DOHH2 (cell line): ENCODE data around the gene SST.

Experiments
- H3F3A ChIP-seq: fragments of 200-600 bp; sonication (generic), shearing (Covaris generic); 2 replicates; pipeline ENCODE4 v1.6.0; 2016; ENCODE audit warnings: antibody characterized with exemption, mild to moderate bottlenecking; ENCODE audit not compliant: control insufficient read depth, insufficient read depth
- H3K27ac ChIP-seq: fragments of 200-600 bp; sonication (generic); 2 replicates; pipeline ENCODE4 v1.5.1; 2014; ENCODE audit warnings: low read depth, mild to moderate bottlenecking, low read length, moderate library complexity
- H3K27me3 ChIP-seq: fragments of 200-600 bp; sonication (generic); 2 replicates; pipeline ENCODE4 v1.6.1; 2014; ENCODE audit warnings: mild to moderate bottlenecking, low read length, mixed read lengths; ENCODE audit not compliant: control insufficient read depth
- H3K36me3 ChIP-seq: fragments of 200-600 bp; sonication (generic); 2 replicates; pipeline ENCODE4 v1.6.1; 2014; ENCODE audit warnings: mild to moderate bottlenecking, low read length, moderate library complexity, mixed read lengths; ENCODE audit not compliant: control insufficient read depth
- H3K4me1 ChIP-seq: fragments of 200-600 bp; sonication (generic); 2 replicates; pipeline ENCODE4 v1.6.1; 2014; ENCODE audit warnings: mild to moderate bottlenecking, low read length, mixed read lengths; ENCODE audit not compliant: control insufficient read depth
- H3K4me2 ChIP-seq: fragments of 200-600 bp; sonication (generic); 2 replicates; pipeline ENCODE4 v1.6.0; 2014; ENCODE audit warnings: mild to moderate bottlenecking, low read length, moderate library complexity
- H3K4me3 ChIP-seq: fragments of 200-600 bp; sonication (generic); 2 replicates; pipeline ENCODE4 v1.5.1; 2014; ENCODE audit warnings: mild to moderate bottlenecking, low read length, mixed read lengths
- H3K79me2 ChIP-seq: fragments of 200-600 bp; sonication (generic); 2 replicates; pipeline ENCODE4 v1.6.1; 2014; ENCODE audit warnings: mild to moderate bottlenecking, low read length, mixed read lengths; ENCODE audit not compliant: control insufficient read depth
- H3K9me2 ChIP-seq: fragments of 200-600 bp; sonication (generic); replicated peaks from 2 replicates; pipeline ENCODE4 v1.6.1; 2014; ENCODE audit warnings: mild to moderate bottlenecking, low read length, mixed read lengths; ENCODE audit not compliant: control insufficient read depth
- H3K9me3 ChIP-seq: fragments of 200-600 bp; sonication (generic); 2 replicates; pipeline ENCODE4 v1.6.1; 2014; ENCODE audit warnings: antibody characterized with exemption, low read length, mixed read lengths; ENCODE audit not compliant: control insufficient read depth, insufficient read depth
- H4K20me1 ChIP-seq: fragments of 200-600 bp; sonication (generic); 2 replicates; pipeline ENCODE4 v1.6.0; 2014; ENCODE audit warnings: low read depth, mild to moderate bottlenecking, antibody characterized with exemption, low read length, moderate library complexity; ENCODE audit not compliant: control insufficient read depth, insufficient read depth
- EZH2phosphoT487 ChIP-seq: fragments of 200-600 bp; sonication (generic); IDR thresholded peaks from 2 replicates; pipeline ENCODE4 v1.6.1; 2017; ENCODE audit warnings: borderline replicate concordance, mild to moderate bottlenecking, antibody characterized with exemption, low read length, moderate library complexity, mixed read lengths
- TF ChIP-seq, protein P1 (sequence below): fragments of 200-600 bp; sonication (generic); IDR thresholded peaks from one replicate; pipeline ENCODE4 v1.5.1; 2014; ENCODE audit warnings: antibody characterized with exemption, mild to moderate bottlenecking, low read depth, low read length; ENCODE audit not compliant: poor library complexity, severe bottlenecking

SST gene

GRCh38 chr3:187640569-187641059, 29.6 kb downstream of the SST start:
- H3K9me2 ChIP-seq, result no peaks in the 10 kb centered on the region
- no peaks in the 10 kb centered on the region for H3K9me3 ChIP-seq
- no peaks in the 10 kb centered on the region for H3K4me1 ChIP-seq
- no peaks in the 10 kb centered on the region for H4K20me1 ChIP-seq
- no peaks in the 10 kb centered on the region for H3F3A ChIP-seq
- no peaks in the 10 kb centered on the region for H3K79me2 ChIP-seq
- H3K4me2 ChIP-seq, result no peak overlapping the region
- H3K27me3 ChIP-seq, result peaks cover 11% of the 10 kb centered on the region
- H3K4me3 ChIP-seq, result no peak overlapping the region
- H3K36me3 ChIP-seq, result no peaks in the 10 kb centered on the region
- TF ChIP-seq, protein P1, sequence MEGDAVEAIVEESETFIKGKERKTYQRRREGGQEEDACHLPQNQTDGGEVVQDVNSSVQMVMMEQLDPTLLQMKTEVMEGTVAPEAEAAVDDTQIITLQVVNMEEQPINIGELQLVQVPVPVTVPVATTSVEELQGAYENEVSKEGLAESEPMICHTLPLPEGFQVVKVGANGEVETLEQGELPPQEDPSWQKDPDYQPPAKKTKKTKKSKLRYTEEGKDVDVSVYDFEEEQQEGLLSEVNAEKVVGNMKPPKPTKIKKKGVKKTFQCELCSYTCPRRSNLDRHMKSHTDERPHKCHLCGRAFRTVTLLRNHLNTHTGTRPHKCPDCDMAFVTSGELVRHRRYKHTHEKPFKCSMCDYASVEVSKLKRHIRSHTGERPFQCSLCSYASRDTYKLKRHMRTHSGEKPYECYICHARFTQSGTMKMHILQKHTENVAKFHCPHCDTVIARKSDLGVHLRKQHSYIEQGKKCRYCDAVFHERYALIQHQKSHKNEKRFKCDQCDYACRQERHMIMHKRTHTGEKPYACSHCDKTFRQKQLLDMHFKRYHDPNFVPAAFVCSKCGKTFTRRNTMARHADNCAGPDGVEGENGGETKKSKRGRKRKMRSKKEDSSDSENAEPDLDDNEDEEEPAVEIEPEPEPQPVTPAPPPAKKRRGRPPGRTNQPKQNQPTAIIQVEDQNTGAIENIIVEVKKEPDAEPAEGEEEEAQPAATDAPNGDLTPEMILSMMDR, result no peak
- TF ChIP-seq EZH2phosphoT487, result no peak
- no peak overlapping the region for H3K27ac ChIP-seq

DNA sequence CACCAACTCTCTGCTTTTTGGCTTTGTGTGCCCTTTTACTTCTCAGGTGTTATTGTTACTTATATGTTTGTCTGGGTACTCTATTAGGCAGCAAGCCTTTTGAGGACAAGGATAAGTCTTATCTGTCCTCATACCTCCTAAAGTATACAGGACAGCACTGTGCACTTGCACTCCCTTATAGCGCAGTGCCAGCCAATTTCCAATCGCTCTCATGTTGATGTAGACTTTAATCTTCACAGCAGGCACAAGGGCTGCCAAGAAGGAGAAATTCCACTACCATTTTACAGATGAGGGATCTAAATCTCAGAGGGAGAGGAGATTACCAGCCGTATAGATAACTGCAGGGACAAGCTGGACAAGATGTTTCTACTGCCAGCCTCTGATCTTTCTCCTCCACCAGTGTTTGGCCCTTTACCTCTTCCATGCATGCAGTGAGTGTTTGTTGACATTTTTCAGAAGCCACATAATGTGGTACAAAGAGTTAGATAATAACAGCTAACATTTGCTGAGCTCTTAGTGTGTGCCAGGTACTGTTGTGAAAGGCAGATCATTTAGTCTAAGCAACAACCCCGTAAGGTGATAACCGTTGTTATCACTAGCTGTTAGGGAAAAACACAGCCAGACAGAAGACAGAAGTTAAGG, 30.1 kb downstream of the SST start:
- H3K27ac ChIP-seq, result no peak overlapping the region
- H3K4me1 ChIP-seq, result no peaks in the 10 kb centered on the region
- H3K36me3 ChIP-seq, result no peaks in the 10 kb centered on the region
- TF ChIP-seq EZH2phosphoT487, result no peak
- TF ChIP-seq, protein P1, result no peak
- no peaks in the 10 kb centered on the region for H4K20me1 ChIP-seq
- no peak overlapping the region for H3K4me2 ChIP-seq
- no peak overlapping the region for H3K4me3 ChIP-seq
- H3K79me2 ChIP-seq, result no peaks in the 10 kb centered on the region
- H3F3A ChIP-seq, result no peaks in the 10 kb centered on the region
- H3K9me3 ChIP-seq, result no peaks in the 10 kb centered on the region
- H3K9me2 ChIP-seq, result no peaks in the 10 kb centered on the region
- H3K27me3 ChIP-seq, result peaks cover 11% of the 10 kb centered on the region

DNA sequence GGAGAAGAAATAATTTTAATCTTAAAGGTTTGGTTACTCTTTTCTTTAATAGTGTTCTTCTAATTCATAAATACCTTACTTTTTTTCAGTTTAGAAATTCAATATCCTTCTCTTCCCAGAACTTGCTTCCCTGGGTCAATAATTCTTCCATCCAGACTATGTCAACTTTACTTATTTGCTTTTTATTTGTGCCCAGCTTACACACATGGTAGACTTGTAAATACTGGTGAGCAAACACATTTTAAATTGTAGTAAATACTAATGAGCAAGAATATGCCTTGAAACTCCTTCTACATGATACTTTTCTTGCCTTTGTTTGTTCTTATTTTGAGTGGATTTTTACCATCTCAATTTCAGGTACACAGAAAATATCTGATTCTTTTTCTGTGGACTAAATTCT, 33.7 kb downstream of the SST start:
- H3K27ac ChIP-seq, result no peak overlapping the region
- H3K9me3 ChIP-seq, result no peaks in the 10 kb centered on the region
- no peaks in the 10 kb centered on the region for H3K79me2 ChIP-seq
- no peak overlapping the region for H3K4me2 ChIP-seq
- H3K4me3 ChIP-seq, result no peak overlapping the region
- no peaks in the 10 kb centered on the region for H3K4me1 ChIP-seq
- peaks cover 16% of the 10 kb centered on the region for H3K27me3 ChIP-seq
- H3F3A ChIP-seq, result no peaks in the 10 kb centered on the region
- TF ChIP-seq, protein P1, result no peak
- no peak for TF ChIP-seq EZH2phosphoT487
- no peaks in the 10 kb centered on the region for H3K36me3 ChIP-seq
- H3K9me2 ChIP-seq, result no peaks in the 10 kb centered on the region
- no peaks in the 10 kb centered on the region for H4K20me1 ChIP-seq
